IMR-90 (cell line): Measurements from ENCODE around the gene MS4A4E. TPM values are rescaled to one million over a fixed set of nuclear protein-coding genes. Genes with fewer than 3 reads are reported as not detected.

Source experiments
- ATAC-seq: fragments of 200-7000 bp; cut with Tn5 transposase; 2 replicates; pipeline ENCODE4 v1.9.1; 2020; ENCODE audit warnings: low read depth, mild to moderate bottlenecking, moderate library complexity
- BruUV-seq: library from RNA; stranded (reverse); fragments of 400-500 nt; replicated peaks from 2 replicates; lab custom pipeline; 2021; lab: Mats Ljungman, UMichigan
- CTCF ChIA-PET: fragments of 300-600 bp; formaldehyde crosslinking; extraction: SDS; loops from one replicate; lab custom pipeline; 2021; ENCODE audit warnings: antibody characterized with exemption; lab: Yijun Ruan, JAX
- POLR2A ChIA-PET: fragments of 300-600 bp; sonication (Branson Sonifier 250); formaldehyde crosslinking; loops from one replicate; lab custom pipeline; 2022; ENCODE audit warnings: antibody characterized with exemption; ENCODE audit not compliant: unreplicated experiment; lab: Charles Lee
- DNase-seq: peaks from one replicate; pipeline ENCODE4 v3.0.0; 2013
- H2AFZ ChIP-seq: replicated peaks from 2 replicates; pipeline ENCODE3; 2013; ENCODE audit warnings: low read length, mild to moderate bottlenecking; ENCODE audit not compliant: poor library complexity
- H2AK5ac ChIP-seq: 2 replicates; pipeline ENCODE4 v1.6.1; 2013; ENCODE audit warnings: low read depth, low read length, inconsistent platforms
- H2AK9ac ChIP-seq: replicated peaks from 2 replicates; pipeline ENCODE3; 2013; ENCODE audit warnings: mild to moderate bottlenecking, low read depth, low read length, moderate library complexity; ENCODE audit not compliant: poor library complexity
- H2BK120ac ChIP-seq: 2 replicates; pipeline ENCODE4 v1.6.1; 2013; ENCODE audit warnings: low read depth, low read length, inconsistent platforms
- H2BK15ac ChIP-seq: 3 replicates; pipeline ENCODE4 v1.6.1; 2013; ENCODE audit warnings: low read depth, low read length, inconsistent platforms
- H2BK20ac ChIP-seq: 2 replicates; pipeline ENCODE4 v1.6.1; 2013; ENCODE audit warnings: low read depth, mild to moderate bottlenecking, inconsistent platforms, low read length, moderate library complexity
- H2BK5ac ChIP-seq: 2 replicates; pipeline ENCODE4 v1.6.1; 2013; ENCODE audit warnings: mild to moderate bottlenecking, low read depth, low read length, inconsistent platforms; ENCODE audit not compliant: poor library complexity, severe bottlenecking
- H3K14ac ChIP-seq: replicated peaks from 2 replicates; pipeline ENCODE4 v1.6.1; 2013; ENCODE audit warnings: low read depth, low read length, inconsistent platforms
- H3K18ac ChIP-seq: 2 replicates; pipeline ENCODE4 v1.6.1; 2013; ENCODE audit warnings: low read depth, low read length, control low read depth
- H3K23ac ChIP-seq: 2 replicates; pipeline ENCODE4 v1.6.1; 2013; ENCODE audit warnings: low read depth, low read length, inconsistent platforms
- H3K27ac ChIP-seq: 2 replicates; pipeline ENCODE4 v1.5.1; 2013; ENCODE audit warnings: mild to moderate bottlenecking, control low read depth, low read length; ENCODE audit not compliant: insufficient read depth
- H3K27me3 ChIP-seq: 2 replicates; pipeline ENCODE4 v1.6.1; 2013; ENCODE audit warnings: low read length; ENCODE audit not compliant: control insufficient read depth, insufficient read depth
- H3K36me3 ChIP-seq: 2 replicates; pipeline ENCODE4 v1.6.1; 2013; ENCODE audit warnings: low read length, mixed read lengths; ENCODE audit not compliant: control insufficient read depth, insufficient read depth
- H3K4ac ChIP-seq: 2 replicates; pipeline ENCODE4 v1.6.1; 2013; ENCODE audit warnings: low read depth, low read length, inconsistent platforms
- H3K4me1 ChIP-seq: 2 replicates; pipeline ENCODE4 v1.6.1; 2013; ENCODE audit warnings: low read length, mixed read lengths; ENCODE audit not compliant: control insufficient read depth, insufficient read depth
- H3K4me2 ChIP-seq: 2 replicates; pipeline ENCODE4 v1.6.1; 2013; ENCODE audit warnings: low read depth, mild to moderate bottlenecking, control low read depth, low read length, moderate library complexity
- H3K4me3 ChIP-seq: 2 replicates; pipeline ENCODE4 v1.5.1; 2013; ENCODE audit warnings: low read depth, mild to moderate bottlenecking, control low read depth, low read length, moderate library complexity; ENCODE audit not compliant: insufficient read depth
- H3K56ac ChIP-seq: 2 replicates; pipeline ENCODE4 v1.6.1; 2013; ENCODE audit warnings: low read length, inconsistent platforms; ENCODE audit not compliant: insufficient read depth; ENCODE audit errors: extremely low read depth
- H3K79me1 ChIP-seq, 2 experiments: 2 replicates each; pipeline ENCODE4 v1.6.1; 2013; ENCODE audit warnings: low read length in 2 of 2, inconsistent platforms in 1 of 2, low read depth in 1 of 2
- H3K9ac ChIP-seq: 2 replicates; pipeline ENCODE4 v1.6.1; 2013; ENCODE audit warnings: low read depth, low read length, control low read depth
- H3K9me1 ChIP-seq: 2 replicates; pipeline ENCODE4 v1.6.1; 2013; ENCODE audit warnings: low read length, inconsistent platforms; ENCODE audit not compliant: insufficient read depth
- H3K9me3 ChIP-seq: 2 replicates; pipeline ENCODE4 v1.6.1; 2013; ENCODE audit warnings: low read length; ENCODE audit not compliant: control insufficient read depth, insufficient read depth
- H4K20me1 ChIP-seq: 2 replicates; pipeline ENCODE4 v1.6.1; 2013; ENCODE audit warnings: low read length, inconsistent platforms; ENCODE audit not compliant: insufficient read depth
- H4K5ac ChIP-seq: 2 replicates; pipeline ENCODE4 v1.6.1; 2013; ENCODE audit warnings: mild to moderate bottlenecking, low read depth, low read length, control low read depth
- H4K8ac ChIP-seq, 2 experiments: 2 replicates each; pipeline ENCODE4 v1.6.1; 2013; ENCODE audit warnings: low read depth in 2 of 2, low read length in 2 of 2, control low read depth in 1 of 2, inconsistent platforms in 1 of 2
- H4K91ac ChIP-seq: 2 replicates; pipeline ENCODE4 v1.6.1; 2013; ENCODE audit warnings: low read depth, low read length, inconsistent platforms; ENCODE audit not compliant: insufficient read depth
- BHLHE40 ChIP-seq: fragments of 150-350 bp; IDR thresholded peaks from 2 replicates; pipeline ENCODE4 v1.6.1; 2016; ENCODE audit warnings: mild to moderate bottlenecking, low read depth, low read length
- CEBPB ChIP-seq: IDR thresholded peaks from 2 replicates; pipeline ENCODE4 v1.6.1; 2012; ENCODE audit warnings: low read depth, low read length, improper control_type of control experiment
- CHD1 ChIP-seq: IDR thresholded peaks from 2 replicates; pipeline ENCODE4 v1.6.1; 2012; ENCODE audit warnings: low read depth, low read length, improper control_type of control experiment
- FOS ChIP-seq: fragments of 150-350 bp; IDR thresholded peaks from 2 replicates; pipeline ENCODE4 v1.6.1; 2016; ENCODE audit warnings: low read depth, low read length
- MAFK ChIP-seq: IDR thresholded peaks from 2 replicates; pipeline ENCODE4 v1.6.1; 2012; ENCODE audit warnings: low read depth, low read length, improper control_type of control experiment
- MAZ ChIP-seq: IDR thresholded peaks from 2 replicates; pipeline ENCODE4 v1.6.1; 2012; ENCODE audit warnings: low read depth, mild to moderate bottlenecking, low read length, improper control_type of control experiment, moderate library complexity, borderline replicate concordance
- MXI1 ChIP-seq: IDR thresholded peaks from 2 replicates; pipeline ENCODE4 v1.6.1; 2012; ENCODE audit warnings: low read depth, mild to moderate bottlenecking, low read length, moderate library complexity, borderline replicate concordance
- NFE2L2 ChIP-seq: fragments of 150-350 bp; IDR thresholded peaks from 2 replicates; pipeline ENCODE4 v1.6.1; 2016; ENCODE audit warnings: low read depth, mild to moderate bottlenecking, low read length
- POLR2A ChIP-seq: IDR thresholded peaks from 2 replicates; pipeline ENCODE4 v1.6.1; 2012; ENCODE audit warnings: mild to moderate bottlenecking, low read depth, low read length
- RAD21 ChIP-seq: IDR thresholded peaks from 2 replicates; pipeline ENCODE4 v1.6.1; 2012; ENCODE audit warnings: low read length, improper control_type of control experiment
- RCOR1 ChIP-seq: IDR thresholded peaks from 2 replicates; pipeline ENCODE4 v1.6.1; 2012; ENCODE audit warnings: mild to moderate bottlenecking, low read length, improper control_type of control experiment; ENCODE audit not compliant: insufficient replicate concordance
- RFX5 ChIP-seq: IDR thresholded peaks from 2 replicates; pipeline ENCODE4 v1.8.0; 2012; ENCODE audit warnings: low read depth, mild to moderate bottlenecking, low read length, moderate library complexity
- SMC3 ChIP-seq: fragments of 150-350 bp; IDR thresholded peaks from 2 replicates; pipeline ENCODE4 v1.6.1; 2016; ENCODE audit warnings: low read depth, mild to moderate bottlenecking, antibody characterized with exemption, low read length, moderate library complexity
- WGBS, 2 experiments: methylation state at CpG; one replicate each; pipeline versions ENCODE4 v1.1.5 to v1.1.7; 2013; ENCODE audit warnings: missing lambda C conversion rate in 2 of 2; ENCODE audit not compliant: insufficient read length in 1 of 2; ENCODE audit errors: extremely low coverage in 2 of 2; 5-methylcytosine and 5-hydroxymethylcytosine counted together
- dilution Hi-C: fragments of 300-500 bp; cut with HindIII; formaldehyde crosslinking; loops from one replicate; pipeline ENCODE4 v1.14.3; 2018; ENCODE audit warnings: low sequenced_read_pairs; ENCODE audit not compliant: unreplicated experiment
- in situ Hi-C: fragments of 300-500 bp; cut with MboI; formaldehyde crosslinking; loops from 3 replicates; pipeline ENCODE4 v1.14.3; 2019; ENCODE audit warnings: low sequenced_read_pairs, inconsistent platforms, mixed read lengths
- intact Hi-C: fragments of 100-400 bp; cut with micrococcal nuclease; formaldehyde crosslinking; loops from 2 replicates; pipeline ENCODE4 v1.10.0; 2022
- polyA plus RNA-seq, 3 experiments: library from polyadenylated mRNA; depleted of rRNA; stranded (reverse); fragments of >200 nt; gene quantifications; 2 replicates each; pipeline ENCODE4 v1.2.3, GENCODE V29; 2012; ENCODE audit warnings: low replicate concordance in 1 of 3
- total RNA-seq: library from RNA; depleted of rRNA; stranded (reverse); fragments of >200 nt; gene quantifications from 2 replicates; pipeline ENCODE4 v1.2.3, GENCODE V29; 2012
- TF ChIP-seq, protein P1 (sequence below): conservative IDR thresholded peaks from 2 replicates; pipeline ENCODE4 v1.5.1; 2012; ENCODE audit warnings: mild to moderate bottlenecking, low read depth, low read length, improper control_type of control experiment
- TF ChIP-seq, protein P2 (sequence below): fragments of 150-350 bp; IDR thresholded peaks from 2 replicates; pipeline ENCODE4 v1.6.1; 2016; ENCODE audit warnings: low read depth, mild to moderate bottlenecking, low read length, moderate library complexity, borderline replicate concordance
- TF ChIP-seq, protein P3 (sequence below): fragments of 150-350 bp; IDR thresholded peaks from 2 replicates; pipeline ENCODE4 v1.6.1; 2017; ENCODE audit warnings: mild to moderate bottlenecking, antibody characterized with exemption, low read length, low read depth

MS4A4E gene
- total and polyA plus RNA-seq, 2 of the 4 experiments (the other 2 are of a cell fraction) = not detected

DNA sequence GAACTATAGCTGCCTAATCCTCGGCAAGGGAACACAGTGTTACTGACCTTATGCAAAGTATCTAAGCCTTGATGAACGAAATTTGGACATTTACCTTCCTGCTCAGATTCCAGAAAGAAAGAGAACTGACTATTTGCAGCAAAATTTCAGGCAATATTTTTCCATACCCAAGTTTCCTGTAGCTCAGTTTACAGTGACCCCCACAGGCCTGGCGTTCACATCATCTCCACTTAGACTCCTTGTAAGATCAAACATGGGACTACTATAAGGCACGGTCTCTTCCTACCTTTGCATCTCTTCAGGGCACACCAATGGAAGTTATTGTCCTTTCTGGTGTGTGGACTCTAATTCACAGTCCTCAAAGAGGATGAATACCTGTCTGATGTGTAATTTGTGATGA is 81.2 kb downstream of the MS4A4E start:
- no peaks in the 10 kb centered on the region for H3K4me1 ChIP-seq
- H3K14ac ChIP-seq = no peak overlapping the region
- no peak overlapping the region for H4K8ac ChIP-seq
- H3K9ac ChIP-seq = no peak overlapping the region
- no peaks in the 10 kb centered on the region for H3K27me3 ChIP-seq
- no peaks in the 10 kb centered on the region for H3K79me1 ChIP-seq
- H2AK5ac ChIP-seq = no peak overlapping the region
- no peak overlapping the region for H3K56ac ChIP-seq
- POLR2A ChIA-PET = no interaction called here
- no peak overlapping the region for H3K4me2 ChIP-seq
- H2AK9ac ChIP-seq = no peak overlapping the region
- 30% methylated on average over 2 of the region's 4 CpGs; no CpG with 5 or more reads in 1 of the 2 experiments for WGBS, 2 experiments
- no peaks in the 10 kb centered on the region for H3K9me1 ChIP-seq
- DNase-seq = no peak
- in situ Hi-C loops = no loop called here
- no peak overlapping the region for H3K23ac ChIP-seq
- no peak overlapping the region for H4K91ac ChIP-seq
- H3K4ac ChIP-seq = no peak overlapping the region
- H2BK5ac ChIP-seq = no peak overlapping the region
- dilution Hi-C loops = no loop called here
- H3K9me3 ChIP-seq = 0 out of 2 replicates have a peak, but pooled peaks cover 1% of the 10 kb centered on the region
- H2AFZ ChIP-seq = no peak overlapping the region
- H2BK120ac ChIP-seq = no peak overlapping the region
- intact Hi-C loops = no loop called here
- H3K18ac ChIP-seq = no peak overlapping the region
- H4K5ac ChIP-seq = no peak overlapping the region
- CTCF ChIA-PET = no interaction called here
- no peak for ATAC-seq
- H3K27ac ChIP-seq = no peak overlapping the region
- no TSS peak for BruUV-seq
- H4K20me1 ChIP-seq = no peaks in the 10 kb centered on the region
- no peak overlapping the region for H3K4me3 ChIP-seq
- TF ChIP-seq BHLHE40 (no peak), CHD1 (no peak), FOS (no peak), MAFK (no peak), SMC3 (no peak), RCOR1 (no peak), MAZ (no peak), NFE2L2 (no peak), CEBPB (no peak), RFX5 (no peak), MXI1 (no peak), RAD21 (no peak), POLR2A (no peak)
- TF ChIP-seq, protein P1, sequence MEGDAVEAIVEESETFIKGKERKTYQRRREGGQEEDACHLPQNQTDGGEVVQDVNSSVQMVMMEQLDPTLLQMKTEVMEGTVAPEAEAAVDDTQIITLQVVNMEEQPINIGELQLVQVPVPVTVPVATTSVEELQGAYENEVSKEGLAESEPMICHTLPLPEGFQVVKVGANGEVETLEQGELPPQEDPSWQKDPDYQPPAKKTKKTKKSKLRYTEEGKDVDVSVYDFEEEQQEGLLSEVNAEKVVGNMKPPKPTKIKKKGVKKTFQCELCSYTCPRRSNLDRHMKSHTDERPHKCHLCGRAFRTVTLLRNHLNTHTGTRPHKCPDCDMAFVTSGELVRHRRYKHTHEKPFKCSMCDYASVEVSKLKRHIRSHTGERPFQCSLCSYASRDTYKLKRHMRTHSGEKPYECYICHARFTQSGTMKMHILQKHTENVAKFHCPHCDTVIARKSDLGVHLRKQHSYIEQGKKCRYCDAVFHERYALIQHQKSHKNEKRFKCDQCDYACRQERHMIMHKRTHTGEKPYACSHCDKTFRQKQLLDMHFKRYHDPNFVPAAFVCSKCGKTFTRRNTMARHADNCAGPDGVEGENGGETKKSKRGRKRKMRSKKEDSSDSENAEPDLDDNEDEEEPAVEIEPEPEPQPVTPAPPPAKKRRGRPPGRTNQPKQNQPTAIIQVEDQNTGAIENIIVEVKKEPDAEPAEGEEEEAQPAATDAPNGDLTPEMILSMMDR = no peak
- TF ChIP-seq, protein P2, sequence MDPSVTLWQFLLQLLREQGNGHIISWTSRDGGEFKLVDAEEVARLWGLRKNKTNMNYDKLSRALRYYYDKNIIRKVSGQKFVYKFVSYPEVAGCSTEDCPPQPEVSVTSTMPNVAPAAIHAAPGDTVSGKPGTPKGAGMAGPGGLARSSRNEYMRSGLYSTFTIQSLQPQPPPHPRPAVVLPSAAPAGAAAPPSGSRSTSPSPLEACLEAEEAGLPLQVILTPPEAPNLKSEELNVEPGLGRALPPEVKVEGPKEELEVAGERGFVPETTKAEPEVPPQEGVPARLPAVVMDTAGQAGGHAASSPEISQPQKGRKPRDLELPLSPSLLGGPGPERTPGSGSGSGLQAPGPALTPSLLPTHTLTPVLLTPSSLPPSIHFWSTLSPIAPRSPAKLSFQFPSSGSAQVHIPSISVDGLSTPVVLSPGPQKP = no peak
- TF ChIP-seq, protein P3, sequence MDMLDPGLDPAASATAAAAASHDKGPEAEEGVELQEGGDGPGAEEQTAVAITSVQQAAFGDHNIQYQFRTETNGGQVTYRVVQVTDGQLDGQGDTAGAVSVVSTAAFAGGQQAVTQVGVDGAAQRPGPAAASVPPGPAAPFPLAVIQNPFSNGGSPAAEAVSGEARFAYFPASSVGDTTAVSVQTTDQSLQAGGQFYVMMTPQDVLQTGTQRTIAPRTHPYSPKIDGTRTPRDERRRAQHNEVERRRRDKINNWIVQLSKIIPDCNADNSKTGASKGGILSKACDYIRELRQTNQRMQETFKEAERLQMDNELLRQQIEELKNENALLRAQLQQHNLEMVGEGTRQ = no peak
- H2BK20ac ChIP-seq = no peak overlapping the region
- no peak overlapping the region for H2BK15ac ChIP-seq
- H3K36me3 ChIP-seq = no peaks in the 10 kb centered on the region
